GM12878 (cell line): ENCODE data around the gene CDC42EP1. TPM values are rescaled to one million over a fixed set of nuclear protein-coding genes. Genes with fewer than 3 reads are reported as not detected.

Experiments used
- ASH2L ChIP-seq: fragments of 300-600, 200-600 bp; sonication (generic); IDR thresholded peaks from 2 replicates; pipeline ENCODE4 v1.6.1; 2017; ENCODE audit warnings: low read depth, mild to moderate bottlenecking, borderline replicate concordance
- BHLHE40 ChIP-seq, 2 experiments: fragments of 450-650 bp in 1 of 2; IDR thresholded peaks; 2 replicates each; pipeline ENCODE4 v1.6.1; 2011 to 2017; ENCODE audit warnings: low read depth in 2 of 2, borderline replicate concordance in 1 of 2, improper control_type of control experiment in 1 of 2, low read length in 1 of 2, mild to moderate bottlenecking in 1 of 2
- CEBPB ChIP-seq, 2 experiments: fragments of 150-350 bp in 1 of 2; IDR thresholded peaks; 2 replicates each; pipeline ENCODE4 v1.6.1; 2012 to 2014; ENCODE audit warnings: low read depth in 2 of 2, low read length in 2 of 2, borderline replicate concordance in 1 of 2, inconsistent platforms in 1 of 2
- E2F8 ChIP-seq: fragments of 450-650 bp; IDR thresholded peaks from 2 replicates; pipeline ENCODE4 v1.6.1; 2018; ENCODE audit warnings: mild to moderate bottlenecking, low read depth, moderate library complexity; ENCODE audit not compliant: partially characterized antibody
- FOXM1 ChIP-seq: IDR thresholded peaks from 2 replicates; pipeline ENCODE4 v1.6.1; 2012; ENCODE audit warnings: low read depth, mild to moderate bottlenecking, inconsistent platforms, low read length, moderate library complexity
- IKZF1 ChIP-seq: fragments of 450-650 bp; conservative IDR thresholded peaks from 2 replicates; pipeline ENCODE4 v1.6.1; 2017; ENCODE audit warnings: antibody characterized with exemption, mild to moderate bottlenecking
- IRF4 ChIP-seq: IDR thresholded peaks from 2 replicates; pipeline ENCODE4 v1.6.1; 2011; ENCODE audit warnings: low read depth, low read length
- MEF2B ChIP-seq: fragments of 450-650 bp; IDR thresholded peaks from 2 replicates; pipeline ENCODE4 v1.6.1; 2018; ENCODE audit warnings: mild to moderate bottlenecking, moderate library complexity; ENCODE audit not compliant: partially characterized antibody, poor library complexity, severe bottlenecking
- NBN ChIP-seq: fragments of 450-650 bp; IDR thresholded peaks from 2 replicates; pipeline ENCODE4 v1.6.1; 2016
- PAX5 ChIP-seq: IDR thresholded peaks from 2 replicates; pipeline ENCODE4 v1.6.1; 2011; ENCODE audit warnings: low read depth, low read length, borderline replicate concordance
- PKNOX1 ChIP-seq: fragments of 450-650 bp; IDR thresholded peaks from 2 replicates; pipeline ENCODE4 v1.6.1; 2016; ENCODE audit warnings: mild to moderate bottlenecking
- RBBP5 ChIP-seq: fragments of 200-600 bp; sonication (generic); conservative IDR thresholded peaks from 2 replicates; pipeline ENCODE4 v1.6.1; 2016
- SMC3 ChIP-seq: IDR thresholded peaks from 2 replicates; pipeline ENCODE4 v1.6.1; 2011; ENCODE audit warnings: low read length, improper control_type of control experiment, borderline replicate concordance
- SREBF2 ChIP-seq: IDR thresholded peaks from 2 replicates; pipeline ENCODE4 v1.6.1; 2012; ENCODE audit warnings: mild to moderate bottlenecking, low read length
- ZNF274 ChIP-seq: IDR thresholded peaks from one replicate; pipeline ENCODE4 v1.8.0; 2011; ENCODE audit not compliant: insufficient read length, insufficient read depth
- polyA plus RNA-seq, 11 experiments: library from polyadenylated mRNA; depleted of rRNA in 4 of 11; unstranded in 6 of 11; stranded (reverse) in 5 of 11; fragments of >200 nt; fragmentation: Nextera tagmentation in 4 of 11; fragmentation: Illumina TruSeq in 1 of 11; extraction: Ambion mirVana in 4 of 11; extraction: Trizol in 1 of 11; gene quantifications; 1 replicate in 1 of 11; 2 replicates in 10 of 11; pipeline versions ENCODE4 v1.2.1 to v1.2.3, GENCODE V29; 2011 to 2016; ENCODE audit warnings: inconsistent platforms in 2 of 11, missing spikeins in 2 of 11, low read depth in 1 of 11
- total RNA-seq, 4 experiments: library from RNA; depleted of rRNA in 3 of 4; stranded (reverse); fragments of >200 nt in 3 of 4; fragmentation: Illumina TruSeq in 1 of 4; extraction: Trizol in 1 of 4; gene quantifications; 2 replicates each; pipeline versions ENCODE4 v1.2.1 to v1.2.3, GENCODE V29; 2013 to 2021
- TF ChIP-seq, protein P1 (sequence below): fragments of 450-650 bp; IDR thresholded peaks from 2 replicates; pipeline ENCODE4 v1.6.1; 2016; ENCODE audit warnings: mild to moderate bottlenecking
- TF ChIP-seq, protein P2 (sequence below): fragments of 150-350 bp; IDR thresholded peaks from 2 replicates; pipeline ENCODE4 v1.6.1; 2014; ENCODE audit warnings: mild to moderate bottlenecking, low read depth, low read length
- TF ChIP-seq, protein P3 (sequence below): IDR thresholded peaks from 2 replicates; pipeline ENCODE4 v1.6.1; 2012; ENCODE audit warnings: low read depth, low read length, improper control_type of control experiment

Gene CDC42EP1
- total and polyA plus RNA-seq, 10 of the 15 experiments (the other 5 are each of a cell fraction or from before 2014, with no cell fraction given): 0.04 to 0.33 (median 0.09) TPM; not detected in 7

DNA sequence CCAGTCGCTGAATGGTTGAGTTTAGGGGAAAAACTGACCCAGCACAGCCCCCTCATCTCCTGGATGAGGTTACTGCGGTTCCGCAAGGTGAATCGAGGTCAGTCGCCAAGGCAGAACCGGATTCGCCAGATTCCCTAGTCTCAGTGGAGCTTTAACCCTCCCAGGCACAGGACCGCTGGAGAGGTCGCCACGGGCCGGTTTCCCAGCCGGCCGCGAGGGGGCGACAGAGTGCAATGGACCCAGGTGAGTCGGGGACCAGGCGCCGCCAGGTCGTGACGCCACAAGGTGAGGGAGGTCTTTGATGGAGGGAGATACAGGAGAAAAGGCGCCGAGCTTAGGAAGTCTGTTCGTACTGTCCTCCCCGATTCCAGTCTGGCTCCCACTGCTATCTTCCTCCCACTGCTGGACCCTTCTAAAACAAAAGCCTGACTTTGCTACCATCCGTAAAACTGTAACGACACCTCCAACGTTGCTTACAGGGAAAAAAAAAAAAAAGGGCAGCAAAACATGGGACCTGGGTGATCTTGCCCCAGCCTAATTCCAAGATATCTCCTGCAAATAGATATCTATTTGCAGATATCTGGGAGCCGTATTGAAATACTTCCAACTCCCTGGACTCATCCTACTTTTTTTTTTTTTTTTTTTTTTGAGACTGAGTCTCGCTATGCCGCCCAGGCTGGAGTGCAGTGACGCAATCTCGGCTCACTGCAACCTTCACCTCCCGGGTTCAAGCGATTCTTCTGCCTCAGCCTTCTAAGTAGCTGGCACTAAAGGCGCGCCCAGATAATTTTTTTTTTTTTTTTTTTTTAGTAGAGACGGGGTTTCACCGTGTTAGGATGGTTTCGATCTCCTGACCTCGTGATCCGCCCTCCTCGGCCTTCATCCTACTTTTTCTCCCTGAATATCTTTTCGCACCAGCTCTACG is 47.0 kb downstream of the CDC42EP1 start (continued):
- TF ChIP-seq, protein P1, sequence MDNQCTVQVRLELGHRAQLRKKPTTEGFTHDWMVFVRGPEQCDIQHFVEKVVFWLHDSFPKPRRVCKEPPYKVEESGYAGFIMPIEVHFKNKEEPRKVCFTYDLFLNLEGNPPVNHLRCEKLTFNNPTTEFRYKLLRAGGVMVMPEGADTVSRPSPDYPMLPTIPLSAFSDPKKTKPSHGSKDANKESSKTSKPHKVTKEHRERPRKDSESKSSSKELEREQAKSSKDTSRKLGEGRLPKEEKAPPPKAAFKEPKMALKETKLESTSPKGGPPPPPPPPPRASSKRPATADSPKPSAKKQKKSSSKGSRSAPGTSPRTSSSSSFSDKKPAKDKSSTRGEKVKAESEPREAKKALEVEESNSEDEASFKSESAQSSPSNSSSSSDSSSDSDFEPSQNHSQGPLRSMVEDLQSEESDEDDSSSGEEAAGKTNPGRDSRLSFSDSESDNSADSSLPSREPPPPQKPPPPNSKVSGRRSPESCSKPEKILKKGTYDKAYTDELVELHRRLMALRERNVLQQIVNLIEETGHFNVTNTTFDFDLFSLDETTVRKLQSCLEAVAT: no peak
- TF ChIP-seq, protein P2, sequence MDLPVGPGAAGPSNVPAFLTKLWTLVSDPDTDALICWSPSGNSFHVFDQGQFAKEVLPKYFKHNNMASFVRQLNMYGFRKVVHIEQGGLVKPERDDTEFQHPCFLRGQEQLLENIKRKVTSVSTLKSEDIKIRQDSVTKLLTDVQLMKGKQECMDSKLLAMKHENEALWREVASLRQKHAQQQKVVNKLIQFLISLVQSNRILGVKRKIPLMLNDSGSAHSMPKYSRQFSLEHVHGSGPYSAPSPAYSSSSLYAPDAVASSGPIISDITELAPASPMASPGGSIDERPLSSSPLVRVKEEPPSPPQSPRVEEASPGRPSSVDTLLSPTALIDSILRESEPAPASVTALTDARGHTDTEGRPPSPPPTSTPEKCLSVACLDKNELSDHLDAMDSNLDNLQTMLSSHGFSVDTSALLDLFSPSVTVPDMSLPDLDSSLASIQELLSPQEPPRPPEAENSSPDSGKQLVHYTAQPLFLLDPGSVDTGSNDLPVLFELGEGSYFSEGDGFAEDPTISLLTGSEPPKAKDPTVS: no peak
- TF ChIP-seq SREBF2 (no peak), IRF4 (no peak), NBN (0 out of 2 replicates have a peak, but pooled peaks have one; percentile 55), PKNOX1 (no peak), IKZF1 (peak; percentile 47), SMC3 (peak; percentile 45), BHLHE40 (IDR thresholded peaks at IDR 0.05; ENCODE audit: borderline replicate concordance in 1 of 2, low read depth in 2 of 2, low read length in 1 of 2) (peak; percentile 47 to 52; a peak in 3 of 4 replicates), RBBP5 (no peak), CEBPB (IDR thresholded peaks at IDR 0.05; ENCODE audit: borderline replicate concordance in 1 of 2, low read depth in 2 of 2, low read length in 2 of 2) (no peak), FOXM1 (no peak), MEF2B (no peak), ASH2L (no peak), ZNF274 (no peak), E2F8 (no peak), PAX5 (no peak)
- TF ChIP-seq, protein P3, sequence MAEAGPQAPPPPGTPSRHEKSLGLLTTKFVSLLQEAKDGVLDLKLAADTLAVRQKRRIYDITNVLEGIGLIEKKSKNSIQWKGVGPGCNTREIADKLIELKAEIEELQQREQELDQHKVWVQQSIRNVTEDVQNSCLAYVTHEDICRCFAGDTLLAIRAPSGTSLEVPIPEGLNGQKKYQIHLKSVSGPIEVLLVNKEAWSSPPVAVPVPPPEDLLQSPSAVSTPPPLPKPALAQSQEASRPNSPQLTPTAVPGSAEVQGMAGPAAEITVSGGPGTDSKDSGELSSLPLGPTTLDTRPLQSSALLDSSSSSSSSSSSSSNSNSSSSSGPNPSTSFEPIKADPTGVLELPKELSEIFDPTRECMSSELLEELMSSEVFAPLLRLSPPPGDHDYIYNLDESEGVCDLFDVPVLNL: no peak; the same call in 1 of the 2 replicates
